Measurements from ENCODE around the gene SORCS2.

The SORCS2 gene

DNA sequence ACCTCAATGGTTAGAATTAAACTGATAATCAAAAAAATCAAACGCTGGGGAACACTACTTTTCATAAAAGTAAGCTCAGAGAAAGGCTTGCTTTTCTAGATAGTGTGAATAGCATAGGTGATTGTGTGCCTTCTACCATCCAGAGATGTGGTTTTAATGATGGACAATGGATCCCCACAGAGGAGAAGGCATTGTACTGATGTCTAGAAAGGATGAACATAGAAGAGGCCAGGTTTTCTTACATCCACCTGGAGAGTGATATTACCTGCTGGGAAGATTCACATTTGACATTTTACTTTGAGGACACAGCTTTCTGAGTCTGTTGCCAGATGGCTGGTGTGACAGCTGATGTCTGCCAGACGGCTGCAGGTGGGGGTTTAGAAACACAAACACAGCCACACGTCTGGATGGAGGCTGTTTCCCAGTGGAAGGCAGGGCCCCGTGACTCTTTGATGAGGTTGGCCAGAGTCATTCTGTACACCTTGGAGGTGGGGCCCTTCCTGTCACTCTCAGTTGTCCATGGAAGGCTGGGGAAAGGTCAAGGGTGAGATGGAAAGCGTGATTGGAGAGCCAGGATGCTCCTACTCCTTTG is 128.0 kb downstream of the SORCS2 start:
- no peak for TF ChIP-seq TCF12 (IDR thresholded peaks at IDR 0.05; ENCODE audit: low read depth)
- no peak for TF ChIP-seq FOXM1 (IDR thresholded peaks at IDR 0.05; ENCODE audit: borderline replicate concordance, low read depth)
- TF ChIP-seq, protein P1, sequence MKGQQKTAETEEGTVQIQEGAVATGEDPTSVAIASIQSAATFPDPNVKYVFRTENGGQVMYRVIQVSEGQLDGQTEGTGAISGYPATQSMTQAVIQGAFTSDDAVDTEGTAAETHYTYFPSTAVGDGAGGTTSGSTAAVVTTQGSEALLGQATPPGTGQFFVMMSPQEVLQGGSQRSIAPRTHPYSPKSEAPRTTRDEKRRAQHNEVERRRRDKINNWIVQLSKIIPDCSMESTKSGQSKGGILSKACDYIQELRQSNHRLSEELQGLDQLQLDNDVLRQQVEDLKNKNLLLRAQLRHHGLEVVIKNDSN (IDR thresholded peaks at IDR 0.05) = no peak
- no peak for TF ChIP-seq ZBTB7A (IDR thresholded peaks at IDR 0.05; ENCODE audit: low read depth)
- no peak for TF ChIP-seq CEBPB (IDR thresholded peaks at IDR 0.05)
- TF ChIP-seq, protein P2, sequence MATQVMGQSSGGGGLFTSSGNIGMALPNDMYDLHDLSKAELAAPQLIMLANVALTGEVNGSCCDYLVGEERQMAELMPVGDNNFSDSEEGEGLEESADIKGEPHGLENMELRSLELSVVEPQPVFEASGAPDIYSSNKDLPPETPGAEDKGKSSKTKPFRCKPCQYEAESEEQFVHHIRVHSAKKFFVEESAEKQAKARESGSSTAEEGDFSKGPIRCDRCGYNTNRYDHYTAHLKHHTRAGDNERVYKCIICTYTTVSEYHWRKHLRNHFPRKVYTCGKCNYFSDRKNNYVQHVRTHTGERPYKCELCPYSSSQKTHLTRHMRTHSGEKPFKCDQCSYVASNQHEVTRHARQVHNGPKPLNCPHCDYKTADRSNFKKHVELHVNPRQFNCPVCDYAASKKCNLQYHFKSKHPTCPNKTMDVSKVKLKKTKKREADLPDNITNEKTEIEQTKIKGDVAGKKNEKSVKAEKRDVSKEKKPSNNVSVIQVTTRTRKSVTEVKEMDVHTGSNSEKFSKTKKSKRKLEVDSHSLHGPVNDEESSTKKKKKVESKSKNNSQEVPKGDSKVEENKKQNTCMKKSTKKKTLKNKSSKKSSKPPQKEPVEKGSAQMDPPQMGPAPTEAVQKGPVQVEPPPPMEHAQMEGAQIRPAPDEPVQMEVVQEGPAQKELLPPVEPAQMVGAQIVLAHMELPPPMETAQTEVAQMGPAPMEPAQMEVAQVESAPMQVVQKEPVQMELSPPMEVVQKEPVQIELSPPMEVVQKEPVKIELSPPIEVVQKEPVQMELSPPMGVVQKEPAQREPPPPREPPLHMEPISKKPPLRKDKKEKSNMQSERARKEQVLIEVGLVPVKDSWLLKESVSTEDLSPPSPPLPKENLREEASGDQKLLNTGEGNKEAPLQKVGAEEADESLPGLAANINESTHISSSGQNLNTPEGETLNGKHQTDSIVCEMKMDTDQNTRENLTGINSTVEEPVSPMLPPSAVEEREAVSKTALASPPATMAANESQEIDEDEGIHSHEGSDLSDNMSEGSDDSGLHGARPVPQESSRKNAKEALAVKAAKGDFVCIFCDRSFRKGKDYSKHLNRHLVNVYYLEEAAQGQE (IDR thresholded peaks at IDR 0.05; ENCODE audit: low read depth) = no peak
- no peak for TF ChIP-seq TEAD4 (IDR thresholded peaks at IDR 0.05)
- no peak for TF ChIP-seq RAD21 (IDR thresholded peaks at IDR 0.05; ENCODE audit: low read depth)
- TF ChIP-seq YY1 (IDR thresholded peaks at IDR 0.05; ENCODE audit: low read depth) = no peak

DNA sequence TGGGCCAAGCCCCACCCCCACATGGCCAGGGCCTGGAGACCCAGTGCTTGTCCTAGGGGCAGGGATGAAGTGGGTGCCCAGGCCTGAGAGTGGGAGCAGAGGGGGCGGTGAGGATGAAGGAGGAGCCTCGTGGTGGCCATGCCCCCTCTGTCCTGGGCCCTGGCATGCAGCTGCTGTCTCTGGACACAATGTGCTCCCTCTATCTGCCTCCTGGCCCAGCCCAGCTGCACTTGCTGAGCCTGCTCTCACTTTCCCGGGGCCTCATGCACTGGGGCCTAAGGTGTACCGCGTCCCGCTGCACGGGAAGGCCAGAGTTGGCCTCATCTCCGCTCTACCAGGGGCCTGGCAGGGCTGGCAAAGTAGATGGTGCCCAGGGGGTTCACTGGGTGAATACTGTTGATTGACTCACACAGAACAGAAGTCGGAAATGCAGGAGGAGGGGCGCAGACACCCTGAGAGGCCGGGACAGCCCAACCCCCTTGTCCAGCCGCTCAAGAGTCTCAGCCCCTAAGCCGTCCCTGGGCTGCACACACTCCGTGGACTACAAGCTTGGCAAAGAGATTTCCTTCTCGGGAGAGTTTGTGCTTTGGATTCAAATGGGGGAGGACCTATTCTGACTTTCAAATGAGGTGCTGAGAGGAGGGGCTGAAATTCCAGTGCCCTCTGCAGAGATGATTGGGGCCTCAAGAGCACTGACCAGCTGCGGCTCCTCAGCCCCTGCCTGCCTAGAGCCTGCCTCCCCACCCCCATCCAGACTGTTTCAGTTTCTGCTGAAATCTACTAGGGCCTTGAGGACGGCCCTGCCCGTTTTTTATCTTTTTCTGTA is 130.0 kb downstream of the SORCS2 start:
- no peak for TF ChIP-seq YY1 (IDR thresholded peaks at IDR 0.05; ENCODE audit: low read depth)
- TF ChIP-seq RAD21 (IDR thresholded peaks at IDR 0.05; ENCODE audit: low read depth) = no peak
- TF ChIP-seq TAF1 (IDR thresholded peaks at IDR 0.05; ENCODE audit: low read depth) = no peak
- no peak for TF ChIP-seq FOXM1 (IDR thresholded peaks at IDR 0.05; ENCODE audit: borderline replicate concordance, low read depth)
- TF ChIP-seq NFIC (IDR thresholded peaks at IDR 0.05) = no peak
- no peak for TF ChIP-seq EP300 (IDR thresholded peaks at IDR 0.05; ENCODE audit: borderline replicate concordance)
- TF ChIP-seq, protein P3, sequence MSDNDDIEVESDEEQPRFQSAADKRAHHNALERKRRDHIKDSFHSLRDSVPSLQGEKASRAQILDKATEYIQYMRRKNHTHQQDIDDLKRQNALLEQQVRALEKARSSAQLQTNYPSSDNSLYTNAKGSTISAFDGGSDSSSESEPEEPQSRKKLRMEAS (IDR thresholded peaks at IDR 0.05) = no peak
- no peak for TF ChIP-seq TEAD4 (IDR thresholded peaks at IDR 0.05)
- TF ChIP-seq, protein P1 (IDR thresholded peaks at IDR 0.05) = no peak
- no peak for TF ChIP-seq ZBTB7A (IDR thresholded peaks at IDR 0.05; ENCODE audit: low read depth)
- TF ChIP-seq, protein P2 (IDR thresholded peaks at IDR 0.05; ENCODE audit: low read depth) = no peak
- TF ChIP-seq TCF12 (IDR thresholded peaks at IDR 0.05; ENCODE audit: low read depth) = no peak
- TF ChIP-seq EGR1 (IDR thresholded peaks at IDR 0.05) = no peak
- no peak for TF ChIP-seq CEBPB (IDR thresholded peaks at IDR 0.05)
- TF ChIP-seq CREB1 (IDR thresholded peaks at IDR 0.05; ENCODE audit: low read depth) = no peak

DNA sequence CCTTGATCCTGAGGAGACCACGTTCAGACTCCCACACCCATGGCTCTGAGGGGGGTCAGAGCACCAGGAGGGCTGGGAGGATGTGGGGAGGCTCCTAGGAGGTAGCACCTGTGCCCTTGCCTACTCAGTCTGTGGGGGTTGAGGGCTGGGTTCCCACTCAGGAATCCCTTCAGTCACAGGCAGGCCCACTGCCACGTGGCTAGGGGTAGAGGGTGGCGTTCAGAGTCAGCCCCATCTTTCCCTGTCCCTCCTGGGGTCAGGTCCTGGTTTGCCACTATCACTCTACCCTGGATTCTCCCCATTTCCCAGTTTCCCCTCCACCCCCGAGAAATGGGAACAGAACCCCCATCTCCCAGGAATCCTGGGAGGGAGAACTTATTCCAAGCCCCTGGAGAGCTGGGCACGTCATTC is 131.1 kb downstream of the SORCS2 start:
- TF ChIP-seq, protein P3 (IDR thresholded peaks at IDR 0.05) = no peak
- TF ChIP-seq, protein P1 (IDR thresholded peaks at IDR 0.05) = no peak

DNA sequence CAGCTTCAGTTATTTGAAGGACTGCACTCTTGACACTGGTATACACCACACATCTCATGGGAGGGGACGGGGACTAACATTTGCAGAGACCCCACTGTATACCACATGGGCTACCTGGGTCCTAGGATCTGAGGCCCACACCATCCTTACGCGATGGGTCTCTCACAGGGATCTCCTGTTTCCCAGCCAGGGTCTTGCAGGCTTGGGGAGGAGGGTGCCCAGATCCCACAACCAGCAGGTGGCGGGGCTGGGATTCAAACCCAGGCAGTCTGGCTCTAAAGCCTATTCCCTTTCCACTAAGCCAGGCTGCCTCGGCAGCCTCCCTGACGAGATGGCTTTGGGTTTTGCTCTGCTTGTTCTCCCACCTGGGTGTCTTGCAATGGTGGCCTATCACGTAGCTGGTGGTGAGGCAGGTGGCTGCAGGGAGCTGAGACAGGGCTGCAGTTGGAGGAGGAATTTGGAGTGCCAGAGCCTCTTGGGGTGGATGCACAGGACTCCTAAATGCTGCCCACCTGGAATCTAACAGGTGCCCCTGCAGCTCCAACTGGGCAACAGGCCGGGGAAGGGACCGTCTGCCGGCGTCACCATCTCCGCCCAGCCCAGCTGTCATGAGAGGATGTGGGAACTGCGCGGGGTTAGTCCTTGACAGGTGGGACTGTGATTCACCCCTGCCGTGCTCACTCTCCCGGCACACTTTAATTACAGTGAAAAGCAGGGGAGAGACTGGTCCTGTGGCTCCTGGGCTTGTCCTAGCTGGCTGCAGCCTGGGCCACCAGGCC is 131.7 kb downstream of the SORCS2 start:
- TF ChIP-seq TCF12 (IDR thresholded peaks at IDR 0.05; ENCODE audit: low read depth) (peak; percentile 98), CEBPB (IDR thresholded peaks at IDR 0.05) (0 out of 2 replicates have a peak, but pooled peaks have one; percentile 8), CREB1 (IDR thresholded peaks at IDR 0.05; ENCODE audit: low read depth) (no peak), TAF1 (IDR thresholded peaks at IDR 0.05; ENCODE audit: low read depth) (no peak), TEAD4 (IDR thresholded peaks at IDR 0.05) (peak; percentile 54), RAD21 (IDR thresholded peaks at IDR 0.05; ENCODE audit: low read depth) (no peak), EP300 (IDR thresholded peaks at IDR 0.05; ENCODE audit: borderline replicate concordance) (peak; percentile 90), EGR1 (IDR thresholded peaks at IDR 0.05) (no peak; the same call in 1 of the 2 replicates), YY1 (IDR thresholded peaks at IDR 0.05; ENCODE audit: low read depth) (peak; percentile 61), ZBTB7A (IDR thresholded peaks at IDR 0.05; ENCODE audit: low read depth) (0 out of 2 replicates have a peak, but pooled peaks have one; percentile 30), NFIC (IDR thresholded peaks at IDR 0.05) (peak; percentile 96), FOXM1 (IDR thresholded peaks at IDR 0.05; ENCODE audit: borderline replicate concordance, low read depth) (0 out of 2 replicates have a peak, but pooled peaks have one; percentile 62)
- TF ChIP-seq, protein P3 (IDR thresholded peaks at IDR 0.05) = peak; percentile 52; the same call in 1 of the 2 replicates
- TF ChIP-seq, protein P1 (IDR thresholded peaks at IDR 0.05) = no peak
- TF ChIP-seq, protein P2 (IDR thresholded peaks at IDR 0.05; ENCODE audit: low read depth) = no peak

Measured in Ishikawa (cell line).